Left lobe of liver (tissue), 2 donors: ENCODE measurements around the gene SEC16A. TPM values are rescaled to one million over a fixed set of nuclear protein-coding genes. Genes with fewer than 3 reads are reported as not detected.
A peak's percentile ranks its signal among the peaks of the same experiment; 100 is the strongest.

Experiments
- ATAC-seq: fragments of 200-7000 bp; cut with Tn5 transposase; one replicate; pipeline ENCODE4 v1.9.1; 2020; ENCODE audit warnings: mild to moderate bottlenecking, moderate library complexity
- DNase-seq: peaks from one replicate; pipeline ENCODE4 v3.0.0-alpha.2; 2020; ENCODE audit warnings: low spot score
- total RNA-seq: library from RNA; stranded (reverse); gene quantifications from one replicate; pipeline ENCODE4 v1.2.1, GENCODE V29; 2021
- donor health status: DM: no; HTN: no; CAD: no; lungs with moderate emphysema.
- donor health status: DM: no; HTN: yes; CAD: no.

Gene SEC16A
- total RNA-seq, 1 donor from 2014 or later, result 71.8 TPM

GRCh38 chr9:136403538-136403914, 79.3 kb downstream of the SEC16A start:
- no peak for DNase-seq

GRCh38 chr9:136402067-136402466, 80.8 kb downstream of the SEC16A start:
- DNase-seq, result no peak
- ATAC-seq, result no peak

More at GRCh38 chr9:136403538-136403914, 79.3 kb downstream of the SEC16A start:
- ATAC-seq, result no peak

- no peak for ATAC-seq
- DNase-seq, result no peak
Observed at GRCh38 chr9:136401173-136401922, 81.5 kb downstream of the SEC16A start.

- DNase-seq (peak; percentile 89), ATAC-seq (peak; percentile 83)
Observed at GRCh38 chr9:136400038-136400834, 82.6 kb downstream of the SEC16A start, which contains the start of gene SNAPC4. SNAPC4 (minus strand) TSS chr9:136400170; CDS start chr9:136398428, 1,742 bp downstream.

GRCh38 chr9:136399176-136400037, 83.4 kb downstream of the SEC16A start:
- DNase-seq (no peak), ATAC-seq (peak; percentile 41)

GRCh38 chr9:136398286-136398685, 84.6 kb downstream of the SEC16A start:
- no peak for ATAC-seq
- DNase-seq, result no peak

GRCh38 chr9:136397643-136398042, 85.2 kb downstream of the SEC16A start:
- no peak for ATAC-seq
- no peak for DNase-seq

- no peak for DNase-seq
- ATAC-seq, result peak; percentile 30
Observed at GRCh38 chr9:136396219-136396515, 86.7 kb downstream of the SEC16A start.

GRCh38 chr9:136395345-136396218, 87.3 kb downstream of the SEC16A start:
- peak; percentile 71 for ATAC-seq
- peak; percentile 93 for DNase-seq

- ATAC-seq (no peak), DNase-seq (no peak)
Observed at GRCh38 chr9:136395020-136395340, 87.9 kb downstream of the SEC16A start.

- ATAC-seq, result no peak
- no peak for DNase-seq
Observed at GRCh38 chr9:136394312-136395019, 88.4 kb downstream of the SEC16A start.

- DNase-seq, result no peak
- ATAC-seq, result no peak
Observed at GRCh38 chr9:136393531-136393930, 89.3 kb downstream of the SEC16A start.

- ATAC-seq (no peak), DNase-seq (no peak)
Observed at GRCh38 chr9:136392538-136393449, 90.0 kb downstream of the SEC16A start.

- ATAC-seq (no peak), DNase-seq (no peak)
Observed at GRCh38 chr9:136391737-136392537, 90.9 kb downstream of the SEC16A start.
